ENCODE results near the gene SUMF1. TPM values are rescaled to one million over a fixed set of nuclear protein-coding genes. Genes with fewer than 3 reads are reported as not detected.
A peak's percentile ranks its signal among the peaks of the same experiment; 100 is the strongest.

The SUMF1 gene
- total and polyA plus RNA-seq, 12 donors, result 8.0 to 109 (median 39.0) TPM

GRCh38 chr3:4396006-4396405, 71.1 kb downstream of the SUMF1 start:
- H3K36me3 ChIP-seq (replicated peaks in 1 of 2), result no peaks in the 10 kb centered on the region
- TF ChIP-seq, protein P1, sequence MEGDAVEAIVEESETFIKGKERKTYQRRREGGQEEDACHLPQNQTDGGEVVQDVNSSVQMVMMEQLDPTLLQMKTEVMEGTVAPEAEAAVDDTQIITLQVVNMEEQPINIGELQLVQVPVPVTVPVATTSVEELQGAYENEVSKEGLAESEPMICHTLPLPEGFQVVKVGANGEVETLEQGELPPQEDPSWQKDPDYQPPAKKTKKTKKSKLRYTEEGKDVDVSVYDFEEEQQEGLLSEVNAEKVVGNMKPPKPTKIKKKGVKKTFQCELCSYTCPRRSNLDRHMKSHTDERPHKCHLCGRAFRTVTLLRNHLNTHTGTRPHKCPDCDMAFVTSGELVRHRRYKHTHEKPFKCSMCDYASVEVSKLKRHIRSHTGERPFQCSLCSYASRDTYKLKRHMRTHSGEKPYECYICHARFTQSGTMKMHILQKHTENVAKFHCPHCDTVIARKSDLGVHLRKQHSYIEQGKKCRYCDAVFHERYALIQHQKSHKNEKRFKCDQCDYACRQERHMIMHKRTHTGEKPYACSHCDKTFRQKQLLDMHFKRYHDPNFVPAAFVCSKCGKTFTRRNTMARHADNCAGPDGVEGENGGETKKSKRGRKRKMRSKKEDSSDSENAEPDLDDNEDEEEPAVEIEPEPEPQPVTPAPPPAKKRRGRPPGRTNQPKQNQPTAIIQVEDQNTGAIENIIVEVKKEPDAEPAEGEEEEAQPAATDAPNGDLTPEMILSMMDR (IDR thresholded peaks at IDR 0.05), result no peak
- TF ChIP-seq POLR2A (IDR thresholded peaks at IDR 0.05), result no peak

GRCh38 chr3:4395448-4395847, 71.6 kb downstream of the SUMF1 start:
- intact Hi-C loops (cut with DNase I), result no loop called here
- no peak for TF ChIP-seq POLR2A (IDR thresholded peaks at IDR 0.05)
- TF ChIP-seq, protein P1 (IDR thresholded peaks at IDR 0.05), result no peak
- H3K27me3 ChIP-seq, result no peaks in the 10 kb centered on the region
- no peak for DNase-seq
- no peaks in the 10 kb centered on the region for H3K4me1 ChIP-seq (replicated peaks in 1 of 2)
- H3K27ac ChIP-seq, result no peak overlapping the region
- H3K36me3 ChIP-seq (replicated peaks in 1 of 2), result no peaks in the 10 kb centered on the region
- whole genome bisulfite sequencing, 4 donors, result 94 to 96% (median 95%) methylated on average over 6 of the region's 6 CpGs
- H3K9me3 ChIP-seq (replicated peaks in 1 of 3), result no peaks in the 10 kb centered on the region
- no peak overlapping the region for H3K4me3 ChIP-seq

More at GRCh38 chr3:4396006-4396405, 71.1 kb downstream of the SUMF1 start:
- intact Hi-C loops (cut with DNase I), result no loop called here
- WGBS, 4 donors, result 47 to 64% (median 56%) methylated on average over 5 of the region's 5 CpGs
- peak; percentile 21 to 67 (median 42) for DNase-seq
- H3K4me1 ChIP-seq (replicated peaks in 1 of 2), result no peaks in the 10 kb centered on the region
- no peaks in the 10 kb centered on the region for H3K27me3 ChIP-seq
- H3K9me3 ChIP-seq (replicated peaks in 1 of 3), result no peaks in the 10 kb centered on the region
- H3K4me3 ChIP-seq, result no peak overlapping the region
- H3K27ac ChIP-seq, result no peak overlapping the region

DNA sequence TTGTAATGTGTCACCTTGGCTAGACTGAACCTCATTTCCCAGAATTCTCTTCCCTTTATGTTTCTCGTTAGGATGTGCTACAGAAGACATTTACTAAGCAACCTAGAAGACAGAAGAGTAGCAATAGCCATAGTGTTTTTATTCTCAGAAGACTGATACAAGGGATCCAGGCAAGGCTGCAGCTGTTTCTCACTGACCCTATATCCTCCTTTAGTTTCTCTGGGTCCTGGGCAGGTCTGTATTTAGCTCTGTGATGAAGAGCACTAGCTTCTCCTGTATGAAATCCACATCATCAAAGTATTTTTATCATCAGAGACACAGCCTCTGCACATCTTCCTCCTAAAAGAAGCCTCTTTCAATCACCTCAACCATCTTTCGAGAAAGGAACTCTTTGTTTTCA, 72.5 kb downstream of the SUMF1 start:
- no peaks in the 10 kb centered on the region for H3K9me3 ChIP-seq (replicated peaks in 1 of 3)
- no peak overlapping the region for H3K4me3 ChIP-seq
- intact Hi-C loops (cut with DNase I), result no loop called here
- no peaks in the 10 kb centered on the region for H3K36me3 ChIP-seq (replicated peaks in 1 of 2)
- TF ChIP-seq, protein P1 (IDR thresholded peaks at IDR 0.05), result no peak
- TF ChIP-seq POLR2A (IDR thresholded peaks at IDR 0.05), result no peak
- H3K27me3 ChIP-seq, result no peaks in the 10 kb centered on the region
- H3K27ac ChIP-seq, result no peak overlapping the region
- DNase-seq, result no peak
- H3K4me1 ChIP-seq (replicated peaks in 1 of 2), result no peaks in the 10 kb centered on the region
- WGBS, 4 donors, result 86 to 99% (median 98%) methylated on average over 2 of the region's 2 CpGs

GRCh38 chr3:4394048-4394447, 73.0 kb downstream of the SUMF1 start:
- WGBS, 4 donors, result 82 to 93% (median 91%) methylated on average over 3 of the region's 3 CpGs
- Histone ChIP-seq H3K9me3 (replicated peaks in 1 of 3) (no peaks in the 10 kb centered on the region), H3K4me3 (no peak overlapping the region), H3K4me1 (replicated peaks in 1 of 2) (no peaks in the 10 kb centered on the region), H3K27me3 (no peaks in the 10 kb centered on the region), H3K27ac (no peak overlapping the region), H3K36me3 (replicated peaks in 1 of 2) (no peaks in the 10 kb centered on the region)
- no peak for TF ChIP-seq POLR2A (IDR thresholded peaks at IDR 0.05)
- TF ChIP-seq, protein P1 (IDR thresholded peaks at IDR 0.05), result no peak
- intact Hi-C loops (cut with DNase I), result no loop called here
- no peak for DNase-seq

Measured in adrenal gland (tissue), 12 donors.